NB4 (cell line): ENCODE measurements around the gene SRGN.

Experiments used
- MYC ChIP-seq: IDR thresholded peaks from 2 replicates; pipeline ENCODE4 v1.6.1; 2011; ENCODE audit warnings: low read depth, low read length
- POLR2A ChIP-seq: IDR thresholded peaks from 2 replicates; pipeline ENCODE4 v1.6.1; 2011; ENCODE audit warnings: mild to moderate bottlenecking; ENCODE audit not compliant: insufficient read length; ENCODE audit errors: extremely low read depth
- TF ChIP-seq, protein P1 (sequence below): IDR thresholded peaks from one replicate; pipeline ENCODE4 v1.5.1; 2012; ENCODE audit warnings: low read depth, low read length

GRCh38 chr10:69057951-69058297 is 30.0 kb upstream of the SRGN start:
- TF ChIP-seq, protein P1, sequence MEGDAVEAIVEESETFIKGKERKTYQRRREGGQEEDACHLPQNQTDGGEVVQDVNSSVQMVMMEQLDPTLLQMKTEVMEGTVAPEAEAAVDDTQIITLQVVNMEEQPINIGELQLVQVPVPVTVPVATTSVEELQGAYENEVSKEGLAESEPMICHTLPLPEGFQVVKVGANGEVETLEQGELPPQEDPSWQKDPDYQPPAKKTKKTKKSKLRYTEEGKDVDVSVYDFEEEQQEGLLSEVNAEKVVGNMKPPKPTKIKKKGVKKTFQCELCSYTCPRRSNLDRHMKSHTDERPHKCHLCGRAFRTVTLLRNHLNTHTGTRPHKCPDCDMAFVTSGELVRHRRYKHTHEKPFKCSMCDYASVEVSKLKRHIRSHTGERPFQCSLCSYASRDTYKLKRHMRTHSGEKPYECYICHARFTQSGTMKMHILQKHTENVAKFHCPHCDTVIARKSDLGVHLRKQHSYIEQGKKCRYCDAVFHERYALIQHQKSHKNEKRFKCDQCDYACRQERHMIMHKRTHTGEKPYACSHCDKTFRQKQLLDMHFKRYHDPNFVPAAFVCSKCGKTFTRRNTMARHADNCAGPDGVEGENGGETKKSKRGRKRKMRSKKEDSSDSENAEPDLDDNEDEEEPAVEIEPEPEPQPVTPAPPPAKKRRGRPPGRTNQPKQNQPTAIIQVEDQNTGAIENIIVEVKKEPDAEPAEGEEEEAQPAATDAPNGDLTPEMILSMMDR = no peak
- TF ChIP-seq POLR2A = no peak
- no peak; the same call in 1 of the 2 replicates for TF ChIP-seq MYC
